Gastroesophageal sphincter (tissue), 3 donors: ENCODE results near the gene MYOM1.

Experiments
- EP300 ChIP-seq: sonication (generic); formaldehyde crosslinking; IDR thresholded peaks from one replicate; pipeline ENCODE4 v1.6.1; 2017; ENCODE audit warnings: antibody characterized with exemption, mild to moderate bottlenecking
- POLR2A ChIP-seq, 2 donors: fragments of 450-650 bp; IDR thresholded peaks; one replicate each; pipeline ENCODE4 v1.6.1; 2017; ENCODE audit warnings: antibody characterized with exemption in 2 of 2, mild to moderate bottlenecking in 2 of 2, moderate library complexity in 1 of 2
- TF ChIP-seq, protein P1 (sequence below), 4 experiments: fragments of 200-600 bp in 2 of 4; fragments of 450-650 bp in 2 of 4; sonication (generic) in 1 of 4; IDR thresholded peaks; one replicate each; pipeline ENCODE4 v1.5.1; 2017 to 2019; ENCODE audit warnings: antibody characterized with exemption in 4 of 4, mild to moderate bottlenecking in 2 of 4, moderate library complexity in 2 of 4

DNA sequence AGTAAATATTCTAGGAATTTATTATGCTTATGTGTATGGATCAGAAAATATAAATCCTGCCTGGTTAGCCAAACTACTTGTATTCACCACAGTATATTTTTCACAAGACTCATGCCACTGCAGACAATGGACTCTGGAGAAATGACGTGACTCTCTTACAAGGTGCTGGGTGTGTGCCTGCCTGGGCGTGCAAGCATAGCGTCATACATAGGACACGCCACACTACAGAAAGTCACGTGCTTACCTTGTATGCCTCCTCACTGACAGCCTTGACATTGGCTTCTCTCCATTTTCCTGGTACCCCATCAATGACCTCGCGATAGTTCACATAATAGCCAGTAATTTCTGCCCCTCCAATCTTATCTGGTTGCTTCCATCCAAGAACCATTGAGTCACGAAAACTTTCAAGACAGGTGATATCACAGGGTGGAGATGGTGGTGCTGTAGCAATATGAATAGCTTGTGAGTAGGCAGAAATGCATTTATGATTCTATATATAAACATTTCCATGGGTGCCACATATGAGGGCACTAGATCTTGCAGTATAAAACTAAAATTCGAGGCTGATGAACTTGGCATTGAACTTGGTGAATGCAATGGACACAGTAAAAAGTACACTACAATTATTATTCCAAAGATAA, 93.2 kb downstream of the MYOM1 start:
- TF ChIP-seq, protein P1, sequence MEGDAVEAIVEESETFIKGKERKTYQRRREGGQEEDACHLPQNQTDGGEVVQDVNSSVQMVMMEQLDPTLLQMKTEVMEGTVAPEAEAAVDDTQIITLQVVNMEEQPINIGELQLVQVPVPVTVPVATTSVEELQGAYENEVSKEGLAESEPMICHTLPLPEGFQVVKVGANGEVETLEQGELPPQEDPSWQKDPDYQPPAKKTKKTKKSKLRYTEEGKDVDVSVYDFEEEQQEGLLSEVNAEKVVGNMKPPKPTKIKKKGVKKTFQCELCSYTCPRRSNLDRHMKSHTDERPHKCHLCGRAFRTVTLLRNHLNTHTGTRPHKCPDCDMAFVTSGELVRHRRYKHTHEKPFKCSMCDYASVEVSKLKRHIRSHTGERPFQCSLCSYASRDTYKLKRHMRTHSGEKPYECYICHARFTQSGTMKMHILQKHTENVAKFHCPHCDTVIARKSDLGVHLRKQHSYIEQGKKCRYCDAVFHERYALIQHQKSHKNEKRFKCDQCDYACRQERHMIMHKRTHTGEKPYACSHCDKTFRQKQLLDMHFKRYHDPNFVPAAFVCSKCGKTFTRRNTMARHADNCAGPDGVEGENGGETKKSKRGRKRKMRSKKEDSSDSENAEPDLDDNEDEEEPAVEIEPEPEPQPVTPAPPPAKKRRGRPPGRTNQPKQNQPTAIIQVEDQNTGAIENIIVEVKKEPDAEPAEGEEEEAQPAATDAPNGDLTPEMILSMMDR (IDR thresholded peaks at IDR 0.05): no peak
- TF ChIP-seq POLR2A (IDR thresholded peaks at IDR 0.05) (no peak), EP300 (no peak)
